Fibroblast of lung (primary cell): ENCODE results near the gene PLAA.

Source experiments
- EZH2 ChIP-seq: IDR thresholded peaks from 2 replicates; pipeline ENCODE4 v1.5.1; 2012; ENCODE audit warnings: low read length, control low read depth, mild to moderate bottlenecking; ENCODE audit errors: missing control alignments
- TF ChIP-seq, protein P1 (sequence below), 2 donors: IDR thresholded peaks in 1 of 2; conservative IDR thresholded peaks in 1 of 2; 1 replicate in 1 of 2; 2 replicates in 1 of 2; pipeline ENCODE4 v1.5.1; 2011 to 2012; ENCODE audit warnings: low read length in 2 of 2, control low read depth in 1 of 2, inconsistent platforms in 1 of 2, low read depth in 1 of 2, mild to moderate bottlenecking in 1 of 2

- TF ChIP-seq EZH2, result no peak
- TF ChIP-seq, protein P1, sequence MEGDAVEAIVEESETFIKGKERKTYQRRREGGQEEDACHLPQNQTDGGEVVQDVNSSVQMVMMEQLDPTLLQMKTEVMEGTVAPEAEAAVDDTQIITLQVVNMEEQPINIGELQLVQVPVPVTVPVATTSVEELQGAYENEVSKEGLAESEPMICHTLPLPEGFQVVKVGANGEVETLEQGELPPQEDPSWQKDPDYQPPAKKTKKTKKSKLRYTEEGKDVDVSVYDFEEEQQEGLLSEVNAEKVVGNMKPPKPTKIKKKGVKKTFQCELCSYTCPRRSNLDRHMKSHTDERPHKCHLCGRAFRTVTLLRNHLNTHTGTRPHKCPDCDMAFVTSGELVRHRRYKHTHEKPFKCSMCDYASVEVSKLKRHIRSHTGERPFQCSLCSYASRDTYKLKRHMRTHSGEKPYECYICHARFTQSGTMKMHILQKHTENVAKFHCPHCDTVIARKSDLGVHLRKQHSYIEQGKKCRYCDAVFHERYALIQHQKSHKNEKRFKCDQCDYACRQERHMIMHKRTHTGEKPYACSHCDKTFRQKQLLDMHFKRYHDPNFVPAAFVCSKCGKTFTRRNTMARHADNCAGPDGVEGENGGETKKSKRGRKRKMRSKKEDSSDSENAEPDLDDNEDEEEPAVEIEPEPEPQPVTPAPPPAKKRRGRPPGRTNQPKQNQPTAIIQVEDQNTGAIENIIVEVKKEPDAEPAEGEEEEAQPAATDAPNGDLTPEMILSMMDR (conservative IDR thresholded peaks at IDR 0.05 in 1 of 2, IDR thresholded peaks at IDR 0.05 in 1 of 2; ENCODE audit: low read depth in 1 of 2, low read length in 2 of 2), result no peak
These were observed 9.1 kb upstream of the PLAA start, which contains the start of gene IFT74 for GRCh38 chr9:26955921-26956859.
